Cardiac muscle cell (in vitro differentiated cells and primary cell): ENCODE results near the gene MUC4. TPM values are rescaled to one million over a fixed set of nuclear protein-coding genes. Genes with fewer than 3 reads are reported as not detected.
"Not testable (repeated sequence)": the region's sequence is repeated elsewhere in the genome, so short reads cannot be mapped to it uniquely, and the experiment has no call there.

Source experiments
- DNase-seq, 2 donors: peaks; one replicate each; pipeline versions ENCODE4 v3.0.0 to v3.0.0-alpha.2; 2010 to 2017; ENCODE audit warnings: low read depth in 1 of 2, low spot score in 1 of 2
- H3K27ac ChIP-seq: fragments of 200-600 bp; sonication (generic); 2 replicates; pipeline ENCODE4 v1.5.1; 2016
- H3K27me3 ChIP-seq: fragments of 200-600 bp; sonication (generic); 2 replicates; pipeline ENCODE4 v1.6.0; 2016; ENCODE audit warnings: control low read depth
- H3K36me3 ChIP-seq: fragments of 200-600 bp; sonication (generic); 2 replicates; pipeline ENCODE4 v1.5.1; 2016; ENCODE audit warnings: control low read depth
- H3K4me1 ChIP-seq: fragments of 200-600 bp; sonication (generic); 2 replicates; pipeline ENCODE4 v1.8.1; 2017; ENCODE audit warnings: low read depth, mild to moderate bottlenecking, mixed run types
- H3K4me3 ChIP-seq: fragments of 200-600 bp; sonication (generic); 2 replicates; pipeline ENCODE4 v1.5.1; 2016; ENCODE audit warnings: mild to moderate bottlenecking
- H3K9me3 ChIP-seq: fragments of 200-600 bp; sonication (generic); 2 replicates; pipeline ENCODE4 v1.5.1; 2017; ENCODE audit warnings: low read depth, mild to moderate bottlenecking, control low read depth
- polyA plus RNA-seq: library from polyadenylated mRNA; unstranded; fragments of >200 nt; fragmentation: Nextera tagmentation; extraction: Ambion mirVana; gene quantifications from 2 replicates; pipeline ENCODE4 v1.2.1, GENCODE V29; 2016
- total RNA-seq: library from RNA; depleted of rRNA; stranded (reverse); fragments of >200 nt; gene quantifications from 2 replicates; pipeline ENCODE4 v1.2.3, GENCODE V29; 2016
- TF ChIP-seq, protein P1 (sequence below): IDR thresholded peaks from 2 replicates; pipeline ENCODE4 v1.5.1; 2012; ENCODE audit warnings: low read depth, mild to moderate bottlenecking, low read length

Gene MUC4
- total and polyA plus RNA-seq, 2 experiments from 2014 or later: 0.16 TPM; not detected in 1

- DNase-seq: no peak
- TF ChIP-seq, protein P1, sequence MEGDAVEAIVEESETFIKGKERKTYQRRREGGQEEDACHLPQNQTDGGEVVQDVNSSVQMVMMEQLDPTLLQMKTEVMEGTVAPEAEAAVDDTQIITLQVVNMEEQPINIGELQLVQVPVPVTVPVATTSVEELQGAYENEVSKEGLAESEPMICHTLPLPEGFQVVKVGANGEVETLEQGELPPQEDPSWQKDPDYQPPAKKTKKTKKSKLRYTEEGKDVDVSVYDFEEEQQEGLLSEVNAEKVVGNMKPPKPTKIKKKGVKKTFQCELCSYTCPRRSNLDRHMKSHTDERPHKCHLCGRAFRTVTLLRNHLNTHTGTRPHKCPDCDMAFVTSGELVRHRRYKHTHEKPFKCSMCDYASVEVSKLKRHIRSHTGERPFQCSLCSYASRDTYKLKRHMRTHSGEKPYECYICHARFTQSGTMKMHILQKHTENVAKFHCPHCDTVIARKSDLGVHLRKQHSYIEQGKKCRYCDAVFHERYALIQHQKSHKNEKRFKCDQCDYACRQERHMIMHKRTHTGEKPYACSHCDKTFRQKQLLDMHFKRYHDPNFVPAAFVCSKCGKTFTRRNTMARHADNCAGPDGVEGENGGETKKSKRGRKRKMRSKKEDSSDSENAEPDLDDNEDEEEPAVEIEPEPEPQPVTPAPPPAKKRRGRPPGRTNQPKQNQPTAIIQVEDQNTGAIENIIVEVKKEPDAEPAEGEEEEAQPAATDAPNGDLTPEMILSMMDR: no peak
- Histone ChIP-seq H3K9me3 (no peaks in the 10 kb centered on the region), H3K27me3 (no peaks in the 10 kb centered on the region), H3K36me3 (no peaks in the 10 kb centered on the region), H3K27ac (no peak overlapping the region), H3K4me1 (no peaks in the 10 kb centered on the region), H3K4me3 (no peak overlapping the region)
Observed at GRCh38 chr3:195746751-195747150, 65.0 kb downstream of the MUC4 start.

- TF ChIP-seq, protein P1: no peak
- no peak for DNase-seq
- Histone ChIP-seq H3K4me1 (no peaks in the 10 kb centered on the region), H3K27ac (no peak overlapping the region), H3K9me3 (no peaks in the 10 kb centered on the region), H3K36me3 (no peaks in the 10 kb centered on the region), H3K27me3 (no peaks in the 10 kb centered on the region), H3K4me3 (no peak overlapping the region)
Observed at GRCh38 chr3:195746346-195746745, 65.4 kb downstream of the MUC4 start.

- no peaks in the 10 kb centered on the region for H3K36me3 ChIP-seq
- H3K27ac ChIP-seq: no peak overlapping the region
- no peak for DNase-seq
- H3K27me3 ChIP-seq: no peaks in the 10 kb centered on the region
- H3K9me3 ChIP-seq: no peaks in the 10 kb centered on the region
- TF ChIP-seq, protein P1: no peak
- no peak overlapping the region for H3K4me3 ChIP-seq
- no peaks in the 10 kb centered on the region for H3K4me1 ChIP-seq
Observed at GRCh38 chr3:195744437-195744836, 67.3 kb downstream of the MUC4 start.

- Histone ChIP-seq H3K27me3 (no peaks in the 10 kb centered on the region), H3K9me3 (no peaks in the 10 kb centered on the region), H3K36me3 (no peaks in the 10 kb centered on the region), H3K27ac (no peak overlapping the region), H3K4me3 (no peak overlapping the region), H3K4me1 (no peaks in the 10 kb centered on the region)
- DNase-seq: no peak
- TF ChIP-seq, protein P1: no peak
Observed at GRCh38 chr3:195739561-195740111, 72.1 kb downstream of the MUC4 start.

DNA sequence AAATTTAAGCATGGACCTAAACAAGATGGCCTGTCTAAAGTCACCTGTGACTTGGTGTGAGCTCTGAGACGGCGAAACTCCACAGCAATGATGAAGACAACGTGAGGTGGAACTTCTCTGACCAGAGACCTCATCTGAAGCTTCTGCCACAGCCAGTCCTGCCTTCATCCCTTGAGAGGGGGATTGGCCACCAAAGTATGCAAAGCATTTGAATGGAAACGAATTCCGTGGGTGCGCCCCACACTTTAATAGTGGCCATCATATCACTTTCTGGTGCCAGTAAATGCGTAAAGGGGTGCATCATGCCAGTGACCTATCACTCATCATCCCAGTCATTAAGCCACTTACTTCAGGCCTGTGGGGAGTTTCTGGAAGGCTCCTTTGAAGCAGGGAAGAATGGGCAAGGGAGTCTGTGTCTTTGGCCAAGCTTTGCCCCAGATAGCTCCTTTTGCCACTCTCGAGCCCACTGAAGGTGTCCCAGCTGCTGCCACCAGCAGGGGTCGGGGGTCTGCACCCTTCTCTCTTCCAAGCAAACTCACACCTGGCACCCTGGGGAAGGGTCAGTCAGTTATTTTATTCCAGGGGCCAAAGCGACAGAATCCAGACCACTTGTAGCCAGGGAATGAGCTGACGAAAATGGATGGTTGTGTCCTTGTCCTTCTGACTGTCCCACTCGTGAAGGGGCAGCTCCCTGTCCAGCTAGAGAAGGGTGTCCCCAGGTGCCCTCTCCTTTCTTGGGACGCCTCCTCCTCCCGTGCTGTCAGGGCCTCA lies 73.3 kb downstream of the MUC4 start:
- Histone ChIP-seq H3K27me3 (no peaks in the 10 kb centered on the region), H3K36me3 (no peaks in the 10 kb centered on the region), H3K4me1 (no peaks in the 10 kb centered on the region), H3K4me3 (no peak overlapping the region), H3K9me3 (no peaks in the 10 kb centered on the region), H3K27ac (no peak overlapping the region)
- TF ChIP-seq, protein P1: no peak
- no peak for DNase-seq

GRCh38 chr3:195737782-195738181 lies 73.9 kb downstream of the MUC4 start:
- DNase-seq, H3K36me3 ChIP-seq, H3K27ac ChIP-seq, H3K27me3 ChIP-seq, H3K9me3 ChIP-seq, H3K4me1 ChIP-seq, H3K4me3 ChIP-seq: not testable (repeated sequence)
